WTC11 (cell line): ENCODE measurements around the gene HSP90AB1.
A peak's percentile ranks its signal among the peaks of the same experiment; 100 is the strongest.

Experiments used
- ATF1 ChIP-seq: sonication (generic); formaldehyde crosslinking; IDR thresholded peaks from 2 replicates; pipeline ENCODE4 v1.8.1; 2023; ENCODE audit warnings: mild to moderate bottlenecking, moderate library complexity, missing genetic modification reagents
- GABPB1 ChIP-seq: sonication (generic); formaldehyde crosslinking; IDR thresholded peaks from 2 replicates; pipeline ENCODE4 v1.8.1; 2023; ENCODE audit warnings: mild to moderate bottlenecking, missing genetic modification reagents
- MXD4 ChIP-seq: fragments of 250-450 bp; sonication (Bioruptor Pico); IDR thresholded peaks from 2 replicates; pipeline ENCODE4 v1.8.0; 2021; ENCODE audit warnings: mild to moderate bottlenecking, moderate library complexity, borderline replicate concordance
- NFE2L1 ChIP-seq: sonication (generic); formaldehyde crosslinking; IDR thresholded peaks from 2 replicates; pipeline ENCODE4 v1.8.1; 2023; ENCODE audit warnings: missing genetic modification reagents
- TCF7 ChIP-seq: sonication (generic); formaldehyde crosslinking; IDR thresholded peaks from 2 replicates; pipeline ENCODE4 v1.8.0; 2022; ENCODE audit warnings: mild to moderate bottlenecking, low read depth, missing genetic modification reagents, moderate library complexity
- TP53 ChIP-seq: sonication (generic); formaldehyde crosslinking; IDR thresholded peaks from 2 replicates; pipeline ENCODE4 v1.8.1; 2023; ENCODE audit warnings: mild to moderate bottlenecking, missing genetic modification reagents
- ZNF423 ChIP-seq: fragments of 250-450 bp; sonication (Bioruptor Pico); IDR thresholded peaks from 2 replicates; pipeline ENCODE4 v2.1.2; 2022; ENCODE audit warnings: mild to moderate bottlenecking, moderate library complexity
- TF ChIP-seq, protein P1 (sequence below): sonication (generic); formaldehyde crosslinking; IDR thresholded peaks from 2 replicates; pipeline ENCODE4 v1.8.1; 2023; ENCODE audit warnings: mild to moderate bottlenecking, missing genetic modification reagents
- TF ChIP-seq, protein P2 (sequence below): fragments of 200-600 bp; IDR thresholded peaks from 2 replicates; pipeline ENCODE4 v1.8.0; 2022; ENCODE audit warnings: antibody characterized with exemption
- TF ChIP-seq, protein P3 (sequence below): sonication (generic); formaldehyde crosslinking; IDR thresholded peaks from 2 replicates; pipeline ENCODE4 v1.8.0; 2022; ENCODE audit warnings: mild to moderate bottlenecking, missing genetic modification reagents
- TF ChIP-seq, protein P4 (sequence below): sonication (generic); formaldehyde crosslinking; IDR thresholded peaks from 2 replicates; pipeline ENCODE4 v1.8.1; 2022; ENCODE audit warnings: mild to moderate bottlenecking, missing genetic modification reagents, moderate library complexity, borderline replicate concordance

DNA sequence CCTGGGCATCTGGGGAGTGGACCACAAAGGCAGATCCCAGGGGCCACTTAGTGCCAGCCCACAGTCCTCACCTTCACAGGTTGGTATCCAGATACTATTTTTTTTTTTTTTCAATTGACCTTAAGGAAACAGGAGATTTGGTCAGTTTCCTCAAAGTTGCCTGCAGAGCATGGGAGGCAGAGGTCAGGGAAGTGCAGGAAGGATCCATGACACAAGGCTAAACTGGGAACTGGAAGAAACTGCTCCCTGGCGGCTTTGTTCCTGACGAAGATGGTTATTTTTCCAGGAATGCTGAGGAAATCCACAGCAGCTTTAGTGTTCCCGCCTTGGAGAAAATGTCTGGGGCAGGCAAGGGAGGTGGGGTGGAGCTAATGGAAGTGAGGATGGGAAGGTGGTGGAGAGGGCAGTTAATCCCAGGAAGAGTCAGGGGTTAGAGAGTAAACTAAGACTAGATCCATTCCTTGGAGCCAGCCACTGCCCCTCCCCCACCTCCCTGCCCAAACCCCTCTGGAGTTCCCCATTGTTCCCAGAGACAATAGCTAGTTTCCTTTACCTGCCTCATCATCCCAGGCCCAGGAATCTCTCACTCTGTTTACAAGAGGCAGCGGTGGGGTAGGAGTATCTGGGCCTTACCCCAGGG lies 44.4 kb upstream of the HSP90AB1 start:
- peak; percentile 49; the same call in 1 of the 2 replicates for TF ChIP-seq NFE2L1 (CRISPR knock-in tag)
- TF ChIP-seq, protein P1, sequence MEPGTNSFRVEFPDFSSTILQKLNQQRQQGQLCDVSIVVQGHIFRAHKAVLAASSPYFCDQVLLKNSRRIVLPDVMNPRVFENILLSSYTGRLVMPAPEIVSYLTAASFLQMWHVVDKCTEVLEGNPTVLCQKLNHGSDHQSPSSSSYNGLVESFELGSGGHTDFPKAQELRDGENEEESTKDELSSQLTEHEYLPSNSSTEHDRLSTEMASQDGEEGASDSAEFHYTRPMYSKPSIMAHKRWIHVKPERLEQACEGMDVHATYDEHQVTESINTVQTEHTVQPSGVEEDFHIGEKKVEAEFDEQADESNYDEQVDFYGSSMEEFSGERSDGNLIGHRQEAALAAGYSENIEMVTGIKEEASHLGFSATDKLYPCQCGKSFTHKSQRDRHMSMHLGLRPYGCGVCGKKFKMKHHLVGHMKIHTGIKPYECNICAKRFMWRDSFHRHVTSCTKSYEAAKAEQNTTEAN (CRISPR knock-in tag): 0 out of 2 replicates have a peak, but pooled peaks have one; percentile 65
- TF ChIP-seq ATF1 (CRISPR knock-in tag): no peak
- TF ChIP-seq, protein P2, sequence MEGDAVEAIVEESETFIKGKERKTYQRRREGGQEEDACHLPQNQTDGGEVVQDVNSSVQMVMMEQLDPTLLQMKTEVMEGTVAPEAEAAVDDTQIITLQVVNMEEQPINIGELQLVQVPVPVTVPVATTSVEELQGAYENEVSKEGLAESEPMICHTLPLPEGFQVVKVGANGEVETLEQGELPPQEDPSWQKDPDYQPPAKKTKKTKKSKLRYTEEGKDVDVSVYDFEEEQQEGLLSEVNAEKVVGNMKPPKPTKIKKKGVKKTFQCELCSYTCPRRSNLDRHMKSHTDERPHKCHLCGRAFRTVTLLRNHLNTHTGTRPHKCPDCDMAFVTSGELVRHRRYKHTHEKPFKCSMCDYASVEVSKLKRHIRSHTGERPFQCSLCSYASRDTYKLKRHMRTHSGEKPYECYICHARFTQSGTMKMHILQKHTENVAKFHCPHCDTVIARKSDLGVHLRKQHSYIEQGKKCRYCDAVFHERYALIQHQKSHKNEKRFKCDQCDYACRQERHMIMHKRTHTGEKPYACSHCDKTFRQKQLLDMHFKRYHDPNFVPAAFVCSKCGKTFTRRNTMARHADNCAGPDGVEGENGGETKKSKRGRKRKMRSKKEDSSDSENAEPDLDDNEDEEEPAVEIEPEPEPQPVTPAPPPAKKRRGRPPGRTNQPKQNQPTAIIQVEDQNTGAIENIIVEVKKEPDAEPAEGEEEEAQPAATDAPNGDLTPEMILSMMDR: no peak
- no peak for TF ChIP-seq TCF7 (CRISPR knock-in tag)
- TF ChIP-seq TP53: no peak
- TF ChIP-seq, protein P3, sequence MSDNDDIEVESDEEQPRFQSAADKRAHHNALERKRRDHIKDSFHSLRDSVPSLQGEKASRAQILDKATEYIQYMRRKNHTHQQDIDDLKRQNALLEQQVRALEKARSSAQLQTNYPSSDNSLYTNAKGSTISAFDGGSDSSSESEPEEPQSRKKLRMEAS (CRISPR knock-in tag): no peak
- TF ChIP-seq GABPB1 (CRISPR knock-in tag): no peak
- TF ChIP-seq ZNF423 (CRISPR knock-in tag): no peak
- TF ChIP-seq MXD4 (CRISPR knock-in tag): no peak
- TF ChIP-seq, protein P4, sequence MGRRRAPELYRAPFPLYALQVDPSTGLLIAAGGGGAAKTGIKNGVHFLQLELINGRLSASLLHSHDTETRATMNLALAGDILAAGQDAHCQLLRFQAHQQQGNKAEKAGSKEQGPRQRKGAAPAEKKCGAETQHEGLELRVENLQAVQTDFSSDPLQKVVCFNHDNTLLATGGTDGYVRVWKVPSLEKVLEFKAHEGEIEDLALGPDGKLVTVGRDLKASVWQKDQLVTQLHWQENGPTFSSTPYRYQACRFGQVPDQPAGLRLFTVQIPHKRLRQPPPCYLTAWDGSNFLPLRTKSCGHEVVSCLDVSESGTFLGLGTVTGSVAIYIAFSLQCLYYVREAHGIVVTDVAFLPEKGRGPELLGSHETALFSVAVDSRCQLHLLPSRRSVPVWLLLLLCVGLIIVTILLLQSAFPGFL (CRISPR knock-in tag): no peak
